H1 (cell line): ENCODE results near the gene CUEDC2. TPM values are rescaled to one million over a fixed set of nuclear protein-coding genes. Genes with fewer than 3 reads are reported as not detected.

Experiments used
- SIN3A ChIP-seq, 2 experiments: IDR thresholded peaks in 1 of 2; conservative IDR thresholded peaks in 1 of 2; 2 replicates each; pipeline ENCODE4 v1.6.1; 2011 to 2012; ENCODE audit warnings: low read length in 2 of 2, improper control_type of control experiment in 1 of 2, low read depth in 1 of 2, mild to moderate bottlenecking in 1 of 2
- polyA plus RNA-seq, 7 experiments: library from polyadenylated mRNA; depleted of rRNA in 3 of 7; stranded (reverse) in 5 of 7; unstranded in 2 of 7; fragments of >200 nt in 5 of 7; fragments of 200-250 nt in 2 of 7; gene quantifications; 1 replicate in 5 of 7; 2 replicates in 1 of 7; 4 replicates in 1 of 7; pipeline versions ENCODE4 v1.2.1 to v1.2.3, GENCODE V29; 2011 to 2013; ENCODE audit warnings: missing spikeins in 2 of 7, mixed read lengths in 2 of 7
- total RNA-seq: library from RNA; stranded (reverse); fragmentation: NEBNext Ultra II Directional; extraction: Animal tissue kit (Norgen Biotek cat#: 25700); gene quantifications from 2 replicates; pipeline ENCODE4 v1.2.1, GENCODE V29; 2021

CUEDC2 gene
- total and polyA plus RNA-seq, 2 of the 8 experiments (the other 6 are each of a cell fraction or from before 2014, with no cell fraction given): 41.7 to 55.2 TPM

DNA sequence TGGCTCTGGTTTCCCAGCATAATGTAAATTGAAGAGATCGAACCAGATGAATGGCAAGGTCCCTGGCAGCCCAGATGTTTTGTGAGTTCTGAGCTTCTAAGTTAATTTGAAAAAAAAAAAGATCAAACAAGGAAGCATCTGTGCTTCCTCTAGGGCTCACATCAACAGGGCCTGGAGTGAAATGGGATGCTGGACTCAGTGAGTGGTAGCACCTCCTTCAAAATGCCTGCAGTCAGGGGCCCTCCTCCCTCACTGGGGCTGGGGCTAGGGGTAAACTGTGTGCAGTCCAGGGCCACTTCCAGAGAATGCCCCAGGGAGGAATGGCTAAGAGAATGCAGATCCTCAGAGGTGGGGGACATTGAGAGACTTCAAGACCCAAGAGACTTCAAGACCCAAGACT, 6.0 kb upstream of the CUEDC2 start (continued):
- TF ChIP-seq SIN3A (conservative IDR thresholded peaks at IDR 0.05 in 1 of 2, IDR thresholded peaks at IDR 0.05 in 1 of 2; ENCODE audit: low read depth in 1 of 2, low read length in 2 of 2): no peak
- TF ChIP-seq, all 59 proteins: peak for 0
